Esophagus muscularis mucosa (tissue), 4 donors: ENCODE measurements around the gene ATN1. TPM values are rescaled to one million over a fixed set of nuclear protein-coding genes. Genes with fewer than 3 reads are reported as not detected.
"Not testable (repeated sequence)": the region's sequence is repeated elsewhere in the genome, so short reads cannot be mapped to it uniquely, and the experiment has no call there.

Source experiments
- DNase-seq: peaks from one replicate; pipeline ENCODE4 v3.0.0-alpha.2; 2017; ENCODE audit errors: extremely low spot score
- H3K27ac ChIP-seq, 4 donors: fragments of 200-600 bp; sonication (generic); replicated peaks in 1 of 4; 1 replicate in 3 of 4; 2 replicates in 1 of 4; pipeline ENCODE4 v1.5.1; 2016 to 2019; ENCODE audit warnings: mild to moderate bottlenecking in 1 of 4
- H3K27me3 ChIP-seq, 4 donors: fragments of 200-600 bp; sonication (generic); one replicate each; pipeline versions ENCODE4 v1.5.1 to v1.6.0; 2016 to 2019
- H3K36me3 ChIP-seq, 4 donors: fragments of 200-600 bp; sonication (generic); one replicate each; pipeline ENCODE4 v1.5.1; 2016 to 2019
- H3K4me1 ChIP-seq, 4 donors: fragments of 200-600 bp; sonication (generic); one replicate each; pipeline ENCODE4 v1.5.1; 2016 to 2019
- H3K4me3 ChIP-seq, 4 donors: fragments of 200-600 bp; sonication (generic); 1 replicate in 2 of 4; 2 replicates in 2 of 4; pipeline ENCODE4 v1.5.1; 2016 to 2019; ENCODE audit warnings: mild to moderate bottlenecking in 4 of 4, moderate library complexity in 1 of 4
- H3K9me3 ChIP-seq, 4 donors: fragments of 200-600 bp; sonication (generic); 1 replicate in 3 of 4; 2 replicates in 1 of 4; pipeline ENCODE4 v1.5.1; 2016 to 2019
- EP300 ChIP-seq: sonication (generic); formaldehyde crosslinking; IDR thresholded peaks from one replicate; pipeline ENCODE4 v1.6.1; 2017; ENCODE audit warnings: antibody characterized with exemption
- POLR2A ChIP-seq: fragments of 450-650 bp; IDR thresholded peaks from one replicate; pipeline ENCODE4 v1.6.1; 2017; ENCODE audit warnings: antibody characterized with exemption, moderate library complexity, mild to moderate bottlenecking, low read depth
- POLR2AphosphoS5 ChIP-seq, 2 donors: sonication (generic); formaldehyde crosslinking; IDR thresholded peaks; one replicate each; pipeline ENCODE4 v1.6.1; 2017; ENCODE audit warnings: antibody characterized with exemption in 2 of 2
- WGBS: methylation state at CpG from one replicate; pipeline ENCODE4 v1.1.5; 2018; 5-methylcytosine and 5-hydroxymethylcytosine counted together
- intact Hi-C: fragments of 100-400 bp; cut with DNase I; formaldehyde crosslinking; loops from one replicate; pipeline ENCODE4 v1.15.1; 2023
- total RNA-seq, 4 donors: library from RNA; depleted of rRNA; stranded (reverse); fragments of >200 nt; gene quantifications; one replicate each; pipeline versions ENCODE4 v1.1.0 to v1.2.1, GENCODE V29; 2016
- TF ChIP-seq, protein P1 (sequence below), 3 experiments: fragments of 200-600 bp in 2 of 3; fragments of 450-650 bp in 1 of 3; sonication (generic) in 2 of 3; IDR thresholded peaks; one replicate each; pipeline ENCODE4 v1.5.1; 2017 to 2019; ENCODE audit warnings: antibody characterized with exemption in 3 of 3, mild to moderate bottlenecking in 2 of 3, moderate library complexity in 1 of 3

ATN1 gene, protein sequence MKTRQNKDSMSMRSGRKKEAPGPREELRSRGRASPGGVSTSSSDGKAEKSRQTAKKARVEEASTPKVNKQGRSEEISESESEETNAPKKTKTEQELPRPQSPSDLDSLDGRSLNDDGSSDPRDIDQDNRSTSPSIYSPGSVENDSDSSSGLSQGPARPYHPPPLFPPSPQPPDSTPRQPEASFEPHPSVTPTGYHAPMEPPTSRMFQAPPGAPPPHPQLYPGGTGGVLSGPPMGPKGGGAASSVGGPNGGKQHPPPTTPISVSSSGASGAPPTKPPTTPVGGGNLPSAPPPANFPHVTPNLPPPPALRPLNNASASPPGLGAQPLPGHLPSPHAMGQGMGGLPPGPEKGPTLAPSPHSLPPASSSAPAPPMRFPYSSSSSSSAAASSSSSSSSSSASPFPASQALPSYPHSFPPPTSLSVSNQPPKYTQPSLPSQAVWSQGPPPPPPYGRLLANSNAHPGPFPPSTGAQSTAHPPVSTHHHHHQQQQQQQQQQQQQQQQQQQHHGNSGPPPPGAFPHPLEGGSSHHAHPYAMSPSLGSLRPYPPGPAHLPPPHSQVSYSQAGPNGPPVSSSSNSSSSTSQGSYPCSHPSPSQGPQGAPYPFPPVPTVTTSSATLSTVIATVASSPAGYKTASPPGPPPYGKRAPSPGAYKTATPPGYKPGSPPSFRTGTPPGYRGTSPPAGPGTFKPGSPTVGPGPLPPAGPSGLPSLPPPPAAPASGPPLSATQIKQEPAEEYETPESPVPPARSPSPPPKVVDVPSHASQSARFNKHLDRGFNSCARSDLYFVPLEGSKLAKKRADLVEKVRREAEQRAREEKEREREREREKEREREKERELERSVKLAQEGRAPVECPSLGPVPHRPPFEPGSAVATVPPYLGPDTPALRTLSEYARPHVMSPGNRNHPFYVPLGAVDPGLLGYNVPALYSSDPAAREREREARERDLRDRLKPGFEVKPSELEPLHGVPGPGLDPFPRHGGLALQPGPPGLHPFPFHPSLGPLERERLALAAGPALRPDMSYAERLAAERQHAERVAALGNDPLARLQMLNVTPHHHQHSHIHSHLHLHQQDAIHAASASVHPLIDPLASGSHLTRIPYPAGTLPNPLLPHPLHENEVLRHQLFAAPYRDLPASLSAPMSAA (N-terminal part only)
- total RNA-seq = 100 to 1,000 TPM in 2 of 4 donors, 10 to 100 TPM in 2; 72.2 to 163 (median 92.4) TPM

DNA sequence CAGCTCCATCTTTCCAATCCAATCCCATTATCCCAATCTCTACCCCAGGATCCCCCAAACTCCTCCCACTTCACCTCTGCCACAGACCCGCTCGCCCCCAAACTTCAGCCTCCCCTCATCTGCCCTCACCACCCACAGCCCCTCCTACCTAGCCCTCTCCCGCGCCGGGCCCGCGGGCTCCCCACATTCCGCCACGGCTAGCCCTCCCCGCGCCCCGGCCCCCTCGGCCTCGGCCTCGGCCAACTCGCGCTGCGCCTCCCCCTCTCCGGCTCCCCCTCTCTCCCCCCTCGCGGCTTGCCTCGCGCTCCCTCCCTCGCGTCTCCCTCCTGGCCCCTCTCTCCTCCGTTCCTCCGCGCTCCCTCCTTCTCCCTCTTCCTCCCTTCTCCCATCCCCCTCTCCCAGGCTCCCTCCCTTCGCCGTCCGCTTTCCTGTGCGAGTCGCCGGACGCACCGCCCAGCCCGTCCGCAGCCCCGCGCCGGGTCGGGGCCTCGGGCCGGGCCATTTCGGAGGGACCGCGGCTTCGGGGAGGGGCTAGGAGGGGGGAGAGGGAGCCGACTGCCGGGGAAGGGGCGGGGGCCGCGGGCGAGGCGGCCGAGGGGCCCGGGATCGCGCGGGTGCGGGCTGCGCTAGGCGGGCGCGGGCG, at the start of gene ATN1:
Gene ATN1 (plus strand): TSS at position 581 of the 643 bp plus-strand sequence. CDS start 6,043 bp downstream, outside the sequence.
- Histone ChIP-seq H3K27ac (peak within 1 kb of the TSS; percentile 95 to 99 (median 98)), H3K4me3 (peak within 1 kb of the TSS; percentile 85 to 99 (median 92)), H3K36me3 (peaks cover 0 to 5% (median 3%) of the 10 kb centered on the region in 4 donors), H3K4me1 (peaks cover 66 to 76% (median 75%) of the 10 kb centered on the region in 4 donors), H3K9me3 (no peaks in the 10 kb centered on the region), H3K27me3 (no peaks in the 10 kb centered on the region)
- intact Hi-C loops = no loop called here
- TF ChIP-seq EP300 (no peak), POLR2AphosphoS5 (IDR thresholded peaks at IDR 0.05) (peak; percentile 82 to 88)
- DNase-seq = peak; percentile 96
- WGBS = 1% methylated on average over 47 of the region's 66 CpGs

- H3K27ac ChIP-seq, H3K4me1 ChIP-seq, intact Hi-C loops, H3K9me3 ChIP-seq, DNase-seq, H3K27me3 ChIP-seq, H3K4me3 ChIP-seq: not testable (repeated sequence)
- WGBS = 87% methylated on average over 11 of the region's 11 CpGs
- peaks cover 9 to 27% (median 19%) of the 10 kb centered on the region in 4 donors for H3K36me3 ChIP-seq
Observed at GRCh38 chr12:6879824-6880223, 47.9 kb upstream of the ATN1 start.

- Histone ChIP-seq H3K27ac (no peak overlapping the region), H3K36me3 (peaks cover 9 to 33% (median 21%) of the 10 kb centered on the region in 4 donors), H3K4me3 (no peak overlapping the region), H3K4me1 (no peaks in the 10 kb centered on the region), H3K27me3 (no peaks in the 10 kb centered on the region), H3K9me3 (no peaks in the 10 kb centered on the region)
- intact Hi-C loops = no loop called here
- 89% methylated on average over 3 of the region's 5 CpGs for WGBS
- TF ChIP-seq EP300 (no peak), POLR2A (no peak), POLR2AphosphoS5 (IDR thresholded peaks at IDR 0.05) (no peak)
- TF ChIP-seq, protein P1, sequence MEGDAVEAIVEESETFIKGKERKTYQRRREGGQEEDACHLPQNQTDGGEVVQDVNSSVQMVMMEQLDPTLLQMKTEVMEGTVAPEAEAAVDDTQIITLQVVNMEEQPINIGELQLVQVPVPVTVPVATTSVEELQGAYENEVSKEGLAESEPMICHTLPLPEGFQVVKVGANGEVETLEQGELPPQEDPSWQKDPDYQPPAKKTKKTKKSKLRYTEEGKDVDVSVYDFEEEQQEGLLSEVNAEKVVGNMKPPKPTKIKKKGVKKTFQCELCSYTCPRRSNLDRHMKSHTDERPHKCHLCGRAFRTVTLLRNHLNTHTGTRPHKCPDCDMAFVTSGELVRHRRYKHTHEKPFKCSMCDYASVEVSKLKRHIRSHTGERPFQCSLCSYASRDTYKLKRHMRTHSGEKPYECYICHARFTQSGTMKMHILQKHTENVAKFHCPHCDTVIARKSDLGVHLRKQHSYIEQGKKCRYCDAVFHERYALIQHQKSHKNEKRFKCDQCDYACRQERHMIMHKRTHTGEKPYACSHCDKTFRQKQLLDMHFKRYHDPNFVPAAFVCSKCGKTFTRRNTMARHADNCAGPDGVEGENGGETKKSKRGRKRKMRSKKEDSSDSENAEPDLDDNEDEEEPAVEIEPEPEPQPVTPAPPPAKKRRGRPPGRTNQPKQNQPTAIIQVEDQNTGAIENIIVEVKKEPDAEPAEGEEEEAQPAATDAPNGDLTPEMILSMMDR (IDR thresholded peaks at IDR 0.05) = no peak
- no peak for DNase-seq
Observed at GRCh38 chr12:6883252-6883651, 44.5 kb upstream of the ATN1 start.

GRCh38 chr12:6883683-6884082, 44.1 kb upstream of the ATN1 start:
- 90% methylated on average over 11 of the region's 11 CpGs for WGBS
- Histone ChIP-seq H3K4me1 (no peaks in the 10 kb centered on the region), H3K27ac (no peak overlapping the region), H3K9me3 (no peaks in the 10 kb centered on the region), H3K36me3 (peaks cover 9 to 33% (median 21%) of the 10 kb centered on the region in 4 donors), H3K27me3 (no peaks in the 10 kb centered on the region), H3K4me3 (no peak overlapping the region)
- DNase-seq = no peak
- intact Hi-C loops = no loop called here
- TF ChIP-seq POLR2AphosphoS5 (IDR thresholded peaks at IDR 0.05) = no peak
- TF ChIP-seq EP300 = no peak
- no peak for TF ChIP-seq POLR2A
- TF ChIP-seq, protein P1 (IDR thresholded peaks at IDR 0.05) = no peak

GRCh38 chr12:6884539-6884938, 43.2 kb upstream of the ATN1 start:
- no peaks in the 10 kb centered on the region for H3K4me1 ChIP-seq
- TF ChIP-seq, protein P1 (IDR thresholded peaks at IDR 0.05) = no peak
- TF ChIP-seq POLR2AphosphoS5 (IDR thresholded peaks at IDR 0.05) (no peak), POLR2A (no peak), EP300 (no peak)
- WGBS = 72% methylated on average over 21 of the region's 22 CpGs
- no peaks in the 10 kb centered on the region for H3K9me3 ChIP-seq
- no peak for DNase-seq
- no peak overlapping the region for H3K27ac ChIP-seq
- H3K27me3 ChIP-seq = no peaks in the 10 kb centered on the region
- peaks cover 9 to 33% (median 21%) of the 10 kb centered on the region in 4 donors for H3K36me3 ChIP-seq
- H3K4me3 ChIP-seq = no peak overlapping the region
- intact Hi-C loops = no loop called here

- peaks cover 9 to 33% (median 21%) of the 10 kb centered on the region in 4 donors for H3K36me3 ChIP-seq
- H3K9me3 ChIP-seq, H3K27ac ChIP-seq, H3K27me3 ChIP-seq, DNase-seq, H3K4me3 ChIP-seq, intact Hi-C loops: not testable (repeated sequence)
- WGBS = 80% methylated on average over 10 of the region's 15 CpGs
- H3K4me1 ChIP-seq = peaks cover 0 to 12% (median 9%) of the 10 kb centered on the region in 4 donors
Observed at GRCh38 chr12:6886206-6886999, 41.4 kb upstream of the ATN1 start.
